Trophoblast cell (in vitro differentiated cells and primary cell): ENCODE measurements around the gene LY6G5C.

Experiments
- DNase-seq, 2 donors: peaks; one replicate each; pipeline ENCODE4 v3.0.0-alpha.2; 2016
- H2AFZ ChIP-seq: 2 replicates; pipeline ENCODE4 v1.6.1; 2013; ENCODE audit warnings: low read length, moderate library complexity, mild to moderate bottlenecking; ENCODE audit not compliant: insufficient read depth, poor library complexity
- H2AK5ac ChIP-seq: 2 replicates; pipeline ENCODE4 v1.6.1; 2013; ENCODE audit warnings: mild to moderate bottlenecking, low read length
- H2BK120ac ChIP-seq: 2 replicates; pipeline ENCODE4 v1.6.1; 2013; ENCODE audit warnings: low read length, mild to moderate bottlenecking, moderate library complexity; ENCODE audit not compliant: insufficient read depth, poor library complexity
- H2BK12ac ChIP-seq: 2 replicates; pipeline ENCODE4 v1.6.1; 2013; ENCODE audit warnings: mild to moderate bottlenecking, low read length, moderate library complexity
- H2BK5ac ChIP-seq: 2 replicates; pipeline ENCODE4 v1.6.1; 2013; ENCODE audit warnings: low read length, low read depth, moderate library complexity, mild to moderate bottlenecking; ENCODE audit not compliant: poor library complexity
- H3K14ac ChIP-seq: 2 replicates; pipeline ENCODE4 v1.6.1; 2013; ENCODE audit warnings: mild to moderate bottlenecking, low read length
- H3K18ac ChIP-seq: 2 replicates; pipeline ENCODE4 v1.6.1; 2013; ENCODE audit warnings: mild to moderate bottlenecking, low read length
- H3K23ac ChIP-seq: 2 replicates; pipeline ENCODE4 v1.6.1; 2013; ENCODE audit warnings: low read length
- H3K27ac ChIP-seq: 2 replicates; pipeline ENCODE4 v1.5.1; 2013; ENCODE audit warnings: low read depth, mild to moderate bottlenecking, inconsistent platforms, low read length, moderate library complexity
- H3K27me3 ChIP-seq: 2 replicates; pipeline ENCODE4 v1.6.1; 2013; ENCODE audit warnings: inconsistent platforms, mild to moderate bottlenecking, low read length, moderate library complexity; ENCODE audit not compliant: insufficient read depth
- H3K36me3 ChIP-seq, 2 experiments: 1 replicate in 1 of 2; 2 replicates in 1 of 2; pipeline ENCODE4 v1.6.1; 2013; ENCODE audit warnings: low read length in 2 of 2, mild to moderate bottlenecking in 2 of 2, moderate library complexity in 1 of 2; ENCODE audit not compliant: insufficient read depth in 2 of 2, control insufficient read depth in 1 of 2
- H3K4ac ChIP-seq: 2 replicates; pipeline ENCODE4 v1.6.1; 2013; ENCODE audit warnings: low read depth, mild to moderate bottlenecking, low read length, moderate library complexity
- H3K4me1 ChIP-seq, 2 experiments: 1 replicate in 1 of 2; 2 replicates in 1 of 2; pipeline ENCODE4 v1.6.1; 2013; ENCODE audit warnings: low read length in 2 of 2, mild to moderate bottlenecking in 2 of 2, moderate library complexity in 1 of 2; ENCODE audit not compliant: insufficient read depth in 2 of 2, control insufficient read depth in 1 of 2
- H3K4me2 ChIP-seq: 2 replicates; pipeline ENCODE4 v1.6.1; 2013; ENCODE audit warnings: inconsistent platforms, mild to moderate bottlenecking, low read length, moderate library complexity
- H3K4me3 ChIP-seq: 2 replicates; pipeline ENCODE4 v1.5.1; 2013; ENCODE audit warnings: mild to moderate bottlenecking, low read depth, low read length, inconsistent platforms
- H3K79me1 ChIP-seq: one replicate; pipeline ENCODE4 v1.6.1; 2013; ENCODE audit warnings: low read length
- H3K79me2 ChIP-seq: 2 replicates; pipeline ENCODE4 v1.6.1; 2013; ENCODE audit warnings: low read length, mild to moderate bottlenecking; ENCODE audit not compliant: control insufficient read depth, insufficient read depth, poor library complexity
- H3K9ac ChIP-seq: 2 replicates; pipeline ENCODE4 v1.6.1; 2013; ENCODE audit warnings: mild to moderate bottlenecking, low read length
- H3K9me3 ChIP-seq: 2 replicates; pipeline ENCODE4 v1.6.1; 2013; ENCODE audit warnings: low read depth, mild to moderate bottlenecking, control low read depth, inconsistent platforms, low read length; ENCODE audit not compliant: insufficient read depth
- H4K12ac ChIP-seq: 2 replicates; pipeline ENCODE4 v1.6.1; 2013; ENCODE audit warnings: low read depth, mild to moderate bottlenecking, low read length, moderate library complexity
- H4K8ac ChIP-seq: 2 replicates; pipeline ENCODE4 v1.6.1; 2013; ENCODE audit warnings: low read depth, mild to moderate bottlenecking, low read length, moderate library complexity
- H4K91ac ChIP-seq: one replicate; pipeline ENCODE4 v1.6.1; 2013; ENCODE audit warnings: low read depth, mild to moderate bottlenecking, low read length, moderate library complexity
- WGBS: extraction: QIAGEN DNeasy Blood & Tissue Kit; methylation state at CpG from one replicate; pipeline ENCODE4 v1.1.7; 2013; ENCODE audit warnings: missing lambda C conversion rate; ENCODE audit not compliant: insufficient read length, insufficient coverage; ENCODE audit errors: extremely low coverage; 5-methylcytosine and 5-hydroxymethylcytosine counted together

Gene LY6G5C

GRCh38 chr6:31687860-31688693 lies 7.2 kb upstream of the LY6G5C start:
- Histone ChIP-seq H3K79me1 (peaks cover 13% of the 10 kb centered on the region), H2AFZ (no peak overlapping the region), H3K23ac (no peak overlapping the region), H2BK12ac (no peak overlapping the region), H4K12ac (peak overlapping the region; percentile 39), H3K4me3 (no peak overlapping the region), H2BK5ac (no peak overlapping the region), H4K91ac (no peak overlapping the region), H3K14ac (no peak overlapping the region), H3K27me3 (no peaks in the 10 kb centered on the region), H3K9me3 (no peaks in the 10 kb centered on the region), H2AK5ac (no peak overlapping the region), H3K36me3 (peaks cover 54 to 57% of the 10 kb centered on the region in 2 experiments), H3K4me2 (no peak overlapping the region), H3K4me1 (peaks cover 11 to 17% of the 10 kb centered on the region in 2 experiments), H3K4ac (no peak overlapping the region), H4K8ac (no peak overlapping the region), H2BK120ac (no peak overlapping the region), H3K18ac (no peak overlapping the region), H3K27ac (no peak overlapping the region), H3K79me2 (no peaks in the 10 kb centered on the region), H3K9ac (no peak overlapping the region)
- DNase-seq: no peak
- WGBS: no CpG with 5 or more reads among the region's 14 CpGs

DNA sequence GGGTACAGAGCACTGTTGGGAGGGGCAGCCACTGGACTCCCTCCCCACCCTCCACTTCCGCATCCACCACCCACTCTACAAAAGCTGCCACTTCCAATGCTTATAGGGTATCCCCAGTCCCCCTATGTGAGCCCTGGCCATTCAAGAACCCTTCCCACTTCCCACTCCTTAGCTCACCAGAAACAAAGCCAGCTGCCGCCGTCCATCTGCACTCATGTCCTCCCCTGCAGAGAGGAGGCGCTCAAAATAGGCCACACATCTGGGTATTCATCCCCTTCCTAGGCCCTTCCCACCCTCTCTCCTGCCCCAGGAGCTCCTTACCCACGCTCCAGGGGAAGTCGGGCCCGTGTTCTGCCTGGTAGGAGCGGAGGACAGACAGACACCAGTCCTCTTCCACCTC lies 6.5 kb upstream of the LY6G5C start:
- Histone ChIP-seq H3K36me3 (peaks cover 49 to 51% of the 10 kb centered on the region in 2 experiments), H2BK120ac (no peak overlapping the region), H2AFZ (no peak overlapping the region), H3K9me3 (no peaks in the 10 kb centered on the region), H3K4me2 (no peak overlapping the region), H4K12ac (no peak overlapping the region), H4K91ac (no peak overlapping the region), H3K79me1 (peaks cover 13% of the 10 kb centered on the region), H3K27ac (no peak overlapping the region), H3K9ac (no peak overlapping the region), H3K79me2 (no peaks in the 10 kb centered on the region), H2AK5ac (no peak overlapping the region), H3K4me1 (peaks cover 11 to 17% of the 10 kb centered on the region in 2 experiments), H3K4ac (no peak overlapping the region), H4K8ac (no peak overlapping the region), H3K14ac (no peak overlapping the region), H3K27me3 (no peaks in the 10 kb centered on the region), H3K4me3 (no peak overlapping the region), H2BK5ac (no peak overlapping the region), H3K18ac (no peak overlapping the region), H3K23ac (no peak overlapping the region), H2BK12ac (no peak overlapping the region)
- no CpG with 5 or more reads among the region's 8 CpGs for WGBS
- DNase-seq: no peak

DNA sequence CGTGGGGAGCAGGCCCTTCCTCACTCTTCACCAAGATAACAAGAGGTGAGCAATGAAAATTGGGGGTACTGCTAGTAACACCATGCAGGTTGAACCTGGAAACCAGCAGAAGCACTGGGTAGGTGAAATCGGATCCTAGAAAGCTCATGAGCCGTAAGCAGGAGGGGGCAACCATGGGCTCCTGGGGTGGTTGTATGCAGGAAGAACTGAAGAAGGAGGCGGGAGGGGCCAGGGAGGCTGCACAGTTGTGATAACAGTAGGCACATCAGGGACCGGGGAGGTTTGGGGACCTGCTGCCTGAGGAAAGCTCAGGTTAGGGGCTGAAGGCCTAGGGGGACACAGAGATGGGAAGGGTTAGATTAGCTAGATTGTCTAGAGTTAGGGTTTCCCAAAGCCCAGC lies 5.6 kb upstream of the LY6G5C start:
- Histone ChIP-seq H4K91ac (no peak overlapping the region), H3K4ac (no peak overlapping the region), H3K27me3 (no peaks in the 10 kb centered on the region), H3K4me1 (peaks cover 11 to 19% of the 10 kb centered on the region in 2 experiments), H2AK5ac (no peak overlapping the region), H3K4me2 (no peak overlapping the region), H3K14ac (no peak overlapping the region), H3K79me1 (peaks cover 13% of the 10 kb centered on the region), H3K4me3 (no peak overlapping the region), H3K36me3 (peaks cover 46% of the 10 kb centered on the region in 2 experiments), H3K23ac (no peak overlapping the region), H3K9me3 (no peaks in the 10 kb centered on the region), H4K8ac (no peak overlapping the region), H3K79me2 (no peaks in the 10 kb centered on the region), H2AFZ (no peak overlapping the region), H2BK12ac (no peak overlapping the region), H3K18ac (no peak overlapping the region), H4K12ac (no peak overlapping the region), H3K9ac (no peak overlapping the region), H3K27ac (no peak overlapping the region), H2BK120ac (no peak overlapping the region), H2BK5ac (no peak overlapping the region)
- no CpG with 5 or more reads among the region's 5 CpGs for WGBS
- no peak for DNase-seq

- no CpG with 5 or more reads among the region's 13 CpGs for WGBS
- no peak overlapping the region for H3K27ac ChIP-seq
Observed at GRCh38 chr6:31683591-31683990, 2.7 kb upstream of the LY6G5C start.

More at GRCh38 chr6:31683591-31683990, 2.7 kb upstream of the LY6G5C start:
- no peaks in the 10 kb centered on the region for H3K27me3 ChIP-seq
- H3K79me2 ChIP-seq: peaks cover 2% of the 10 kb centered on the region
- H2BK5ac ChIP-seq: no peak overlapping the region
- peak overlapping the region; percentile 15 for H4K12ac ChIP-seq
- H2AK5ac ChIP-seq: peak overlapping the region; percentile 71
- DNase-seq: no peak
- no peak overlapping the region for H2AFZ ChIP-seq
- peaks cover 26 to 30% of the 10 kb centered on the region in 2 experiments for H3K36me3 ChIP-seq
- no peak overlapping the region for H3K4ac ChIP-seq
- H3K4me1 ChIP-seq: peaks cover 3 to 10% of the 10 kb centered on the region in 2 experiments
- H4K91ac ChIP-seq: no peak overlapping the region
- no peak overlapping the region for H2BK120ac ChIP-seq
- peak overlapping the region; percentile 28 for H2BK12ac ChIP-seq
- H3K9me3 ChIP-seq: no peaks in the 10 kb centered on the region
- peak overlapping the region; percentile 74 for H3K4me2 ChIP-seq
- no peak overlapping the region for H3K23ac ChIP-seq
- no peak overlapping the region for H3K4me3 ChIP-seq
- H3K14ac ChIP-seq: no peak overlapping the region
- H4K8ac ChIP-seq: no peak overlapping the region
- peaks cover 3% of the 10 kb centered on the region for H3K79me1 ChIP-seq
- H3K9ac ChIP-seq: no peak overlapping the region
- H3K18ac ChIP-seq: no peak overlapping the region
